Kidney (tissue), 14 donors: Measurements from ENCODE around the gene ZNF217. TPM values are rescaled to one million over a fixed set of nuclear protein-coding genes. Genes with fewer than 3 reads are reported as not detected.

Source experiments
- DNase-seq, 5 donors: peaks; one replicate each; pipeline ENCODE4 v3.0.0-alpha.2; 2013 to 2020
- FAIRE-seq: peaks from 2 replicates; lab custom pipeline; 2012; peaks lifted over from hg19 to GRCh38; lab: Jason Lieb, UNC
- H3K27ac ChIP-seq, 2 donors: one replicate each; pipeline ENCODE4 v1.7.0; 2013; ENCODE audit warnings: low read depth in 2 of 2, low read length in 2 of 2, inconsistent platforms in 1 of 2
- H3K27me3 ChIP-seq: one replicate; pipeline ENCODE4 v1.7.1; 2013; ENCODE audit warnings: low read length, inconsistent platforms; ENCODE audit not compliant: control insufficient read depth, insufficient read depth
- H3K36me3 ChIP-seq, 3 donors: one replicate each; pipeline versions ENCODE4 v1.7.0 to v1.7.1; 2013; ENCODE audit warnings: low read length in 3 of 3, control low read depth in 1 of 3, inconsistent platforms in 1 of 3; ENCODE audit not compliant: insufficient read depth in 3 of 3, control insufficient read depth in 2 of 3
- H3K4me1 ChIP-seq, 3 donors: one replicate each; pipeline versions ENCODE4 v1.7.0 to v1.7.1; 2013; ENCODE audit warnings: low read length in 3 of 3, inconsistent platforms in 1 of 3, low read depth in 1 of 3; ENCODE audit not compliant: control insufficient read depth in 2 of 3, insufficient read depth in 2 of 3
- H3K4me3 ChIP-seq, 3 donors: one replicate each; pipeline versions ENCODE4 v1.7.0 to v1.8.1; 2013; ENCODE audit warnings: low read length in 3 of 3, control low read depth in 1 of 3, inconsistent platforms in 1 of 3
- H3K9ac ChIP-seq, 3 donors: one replicate each; pipeline versions ENCODE4 v1.7.0 to v1.7.1; 2013; ENCODE audit warnings: low read length in 3 of 3, control low read depth in 1 of 3, inconsistent platforms in 1 of 3
- H3K9me3 ChIP-seq, 3 donors: one replicate each; pipeline versions ENCODE4 v1.7.0 to v1.7.1; 2013; ENCODE audit warnings: low read length in 3 of 3, control low read depth in 1 of 3, inconsistent platforms in 1 of 3; ENCODE audit not compliant: control insufficient read depth in 2 of 3, insufficient read depth in 1 of 3
- intact Hi-C: fragments of 100-400 bp; cut with DNase I; formaldehyde crosslinking; loops from one replicate; pipeline ENCODE4 v1.11.1; 2022
- polyA plus RNA-seq: library from polyadenylated mRNA; stranded (reverse); fragments of 350-450 nt; fragmentation: Illumina TruSeq; extraction: RNeasy Lipid Tissue Mini Kit (QIAGEN cat#74804); gene quantifications from one replicate; pipeline ENCODE4 v1.2.3, GENCODE V29; 2014; ENCODE audit warnings: low read depth, low replicate concordance; ENCODE audit not compliant: insufficient read depth
- total RNA-seq: library from RNA; stranded (reverse); fragmentation: NEBNext Ultra II Directional; extraction: Animal tissue kit (Norgen Biotek cat#: 25700); gene quantifications from one replicate; pipeline ENCODE4 v1.2.1, GENCODE V29; 2021
- TF ChIP-seq, protein P1 (sequence below): IDR thresholded peaks from 3 replicates; pipeline ENCODE4 v1.5.1; 2012; ENCODE audit warnings: mild to moderate bottlenecking, moderate library complexity, borderline replicate concordance; ENCODE audit not compliant: insufficient read depth; ENCODE audit errors: extremely low read depth
- donor health status: control.
- donor health status: control.
- donor health status: control.
- donor health status: control.
- donor health status: control.
- donor health status: DM: yes; HTN: yes; CAD: no.
- donor health status: Normal renal cell carcinoma (clear cell type).

The ZNF217 gene
- total and polyA plus RNA-seq, 2 donors from 2014 or later = 5.0 to 60.9 TPM

DNA sequence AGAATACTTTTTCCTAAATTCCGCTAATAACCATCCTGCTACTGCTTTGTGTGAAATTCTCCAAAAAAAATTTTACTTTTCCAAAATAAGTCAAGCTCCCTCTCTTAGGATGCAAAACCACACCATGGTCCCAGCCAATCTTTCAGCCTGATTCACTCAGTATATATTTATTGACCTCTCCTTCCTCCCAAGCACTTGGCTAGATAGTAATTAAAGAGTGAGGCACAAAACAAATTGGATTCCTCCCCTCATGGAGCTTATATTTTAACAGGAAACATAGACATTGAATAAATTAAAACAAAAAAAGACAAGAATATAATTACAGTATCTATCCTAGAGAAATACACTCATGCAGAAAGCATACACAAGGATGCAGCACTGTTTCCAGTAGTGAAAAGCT lies 9.0 kb upstream of the ZNF217 start:
- intact Hi-C loops = no loop called here
- FAIRE-seq = no peak

GRCh38 chr20:53599910-53600632 lies 6.4 kb upstream of the ZNF217 start:
- TF ChIP-seq, protein P1, sequence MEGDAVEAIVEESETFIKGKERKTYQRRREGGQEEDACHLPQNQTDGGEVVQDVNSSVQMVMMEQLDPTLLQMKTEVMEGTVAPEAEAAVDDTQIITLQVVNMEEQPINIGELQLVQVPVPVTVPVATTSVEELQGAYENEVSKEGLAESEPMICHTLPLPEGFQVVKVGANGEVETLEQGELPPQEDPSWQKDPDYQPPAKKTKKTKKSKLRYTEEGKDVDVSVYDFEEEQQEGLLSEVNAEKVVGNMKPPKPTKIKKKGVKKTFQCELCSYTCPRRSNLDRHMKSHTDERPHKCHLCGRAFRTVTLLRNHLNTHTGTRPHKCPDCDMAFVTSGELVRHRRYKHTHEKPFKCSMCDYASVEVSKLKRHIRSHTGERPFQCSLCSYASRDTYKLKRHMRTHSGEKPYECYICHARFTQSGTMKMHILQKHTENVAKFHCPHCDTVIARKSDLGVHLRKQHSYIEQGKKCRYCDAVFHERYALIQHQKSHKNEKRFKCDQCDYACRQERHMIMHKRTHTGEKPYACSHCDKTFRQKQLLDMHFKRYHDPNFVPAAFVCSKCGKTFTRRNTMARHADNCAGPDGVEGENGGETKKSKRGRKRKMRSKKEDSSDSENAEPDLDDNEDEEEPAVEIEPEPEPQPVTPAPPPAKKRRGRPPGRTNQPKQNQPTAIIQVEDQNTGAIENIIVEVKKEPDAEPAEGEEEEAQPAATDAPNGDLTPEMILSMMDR = no peak
- intact Hi-C loops = no loop called here
- FAIRE-seq = no peak

More for the DNA sequence above, 9.0 kb upstream of the ZNF217 start:
- no peaks in the 10 kb centered on the region for H3K27me3 ChIP-seq
- no peak overlapping the region for H3K27ac ChIP-seq
- TF ChIP-seq, protein P1 = no peak
- no peaks in the 10 kb centered on the region for H3K36me3 ChIP-seq
- H3K9ac ChIP-seq = no peak overlapping the region
- no peaks in the 10 kb centered on the region for H3K9me3 ChIP-seq
- H3K4me1 ChIP-seq = peaks cover 0 to 4% (median 2%) of the 10 kb centered on the region in 3 donors
- no peak overlapping the region for H3K4me3 ChIP-seq
- no peak for DNase-seq

GRCh38 chr20:53599378-53599777 lies 5.7 kb upstream of the ZNF217 start:
- DNase-seq (peak in 1 of 5 donors; percentile 23), FAIRE-seq (no peak)

More at GRCh38 chr20:53599910-53600632, 6.4 kb upstream of the ZNF217 start:
- Histone ChIP-seq H3K4me3 (no peak overlapping the region), H3K27ac (no peak overlapping the region), H3K27me3 (no peaks in the 10 kb centered on the region), H3K4me1 (peaks cover 0 to 7% (median 5%) of the 10 kb centered on the region in 3 donors), H3K9ac (no peak overlapping the region), H3K36me3 (no peaks in the 10 kb centered on the region), H3K9me3 (no peaks in the 10 kb centered on the region)
- peak in 1 of 5 donors; percentile 19 for DNase-seq

More at GRCh38 chr20:53599378-53599777, 5.7 kb upstream of the ZNF217 start:
- peaks cover 0 to 7% (median 5%) of the 10 kb centered on the region in 3 donors for H3K4me1 ChIP-seq
- H3K4me3 ChIP-seq = no peak overlapping the region
- intact Hi-C loops = no loop called here
- no peak overlapping the region for H3K27ac ChIP-seq
- H3K27me3 ChIP-seq = no peaks in the 10 kb centered on the region
- no peaks in the 10 kb centered on the region for H3K36me3 ChIP-seq
- H3K9me3 ChIP-seq = no peaks in the 10 kb centered on the region
- TF ChIP-seq, protein P1 = no peak
- H3K9ac ChIP-seq = no peak overlapping the region
